T-cell (primary cell): ENCODE data around the gene GMCL2. TPM values are rescaled to one million over a fixed set of nuclear protein-coding genes. Genes with fewer than 3 reads are reported as not detected.

Experiments
- ATAC-seq, 4 experiments: fragments of 200-7000 bp in 3 of 4; fragments of 150-1000 bp in 1 of 4; cut with Tn5 transposase; replicated peaks in 1 of 4; 1 replicate in 3 of 4; 2 replicates in 1 of 4; pipeline ENCODE4 v1.10.0; 2021; ENCODE audit warnings: moderate library complexity in 3 of 4, mild to moderate bottlenecking in 2 of 4, moderate number of reproducible peaks in 1 of 4
- CTCF ChIA-PET, 2 donors: fragments of 300-600 bp; sonication (Branson Sonifier 250); formaldehyde crosslinking; loops; one replicate each; lab custom pipeline; 2022; ENCODE audit warnings: antibody characterized with exemption in 2 of 2; lab: Charles Lee
- POLR2A ChIA-PET, 2 donors: fragments of 300-600 bp; sonication (Branson Sonifier 250); formaldehyde crosslinking; loops; one replicate each; lab custom pipeline; 2022; ENCODE audit warnings: antibody characterized with exemption in 2 of 2; lab: Charles Lee
- DNase-seq, 35 experiments: peaks; one replicate each; pipeline versions ENCODE4 v3.0.0 to v3.0.0-alpha.2; 2013 to 2023
- H3K27ac ChIP-seq: one replicate; pipeline ENCODE4 v1.5.1; 2013; ENCODE audit warnings: low read length
- H3K27me3 ChIP-seq, 2 experiments: replicated peaks in 1 of 2; 1 replicate in 1 of 2; 2 replicates in 1 of 2; pipeline versions ENCODE4 v1.6.1 to v1.7.0; 2013; ENCODE audit warnings: low read length in 1 of 2, mixed read lengths in 1 of 2; ENCODE audit not compliant: control insufficient read depth in 2 of 2, insufficient read depth in 2 of 2; ENCODE audit errors: extremely low read depth in 1 of 2
- H3K36me3 ChIP-seq, 2 donors: 1 replicate in 1 of 2; 2 replicates in 1 of 2; pipeline versions ENCODE4 v1.6.1 to v1.7.0; 2013; ENCODE audit warnings: low read length in 1 of 2; ENCODE audit not compliant: control insufficient read depth in 2 of 2, insufficient read depth in 1 of 2; ENCODE audit errors: extremely low read depth in 1 of 2
- H3K4me1 ChIP-seq, 2 experiments: 1 replicate in 1 of 2; 2 replicates in 1 of 2; pipeline versions ENCODE4 v1.6.1 to v1.7.0; 2013; ENCODE audit warnings: low read length in 2 of 2, mixed read lengths in 1 of 2; ENCODE audit not compliant: insufficient read depth in 2 of 2, control insufficient read depth in 1 of 2; ENCODE audit errors: extremely low read depth in 1 of 2
- H3K4me3 ChIP-seq, 2 donors: 1 replicate in 1 of 2; 2 replicates in 1 of 2; pipeline versions ENCODE4 v1.5.1 to v1.7.0; 2013; ENCODE audit warnings: mild to moderate bottlenecking in 2 of 2, low read length in 1 of 2, moderate library complexity in 1 of 2; ENCODE audit not compliant: control insufficient read depth in 1 of 2; ENCODE audit errors: extremely low read depth in 1 of 2
- H3K9me3 ChIP-seq: 2 replicates; pipeline ENCODE4 v1.7.0; 2013
- H3K27ac Mint-ChIP-seq, 2 donors: one replicate each; pipeline ENCODE4 v1.8.0; 2020 to 2021; ENCODE audit warnings: mild to moderate bottlenecking in 2 of 2, mixed read lengths in 2 of 2
- H3K27me3 Mint-ChIP-seq, 2 donors: one replicate each; pipeline ENCODE4 v1.8.0; 2021 to 2022; ENCODE audit warnings: mixed read lengths in 2 of 2
- H3K36me3 Mint-ChIP-seq: one replicate; pipeline ENCODE4 v1.8.0; 2021; ENCODE audit warnings: mixed read lengths
- H3K4me1 Mint-ChIP-seq, 3 donors: one replicate each; pipeline ENCODE4 v1.8.0; 2020 to 2022; ENCODE audit warnings: mixed read lengths in 3 of 3, mild to moderate bottlenecking in 1 of 3
- H3K4me3 Mint-ChIP-seq, 3 donors: one replicate each; pipeline ENCODE4 v1.8.0; 2020 to 2022; ENCODE audit warnings: mild to moderate bottlenecking in 3 of 3, mixed read lengths in 3 of 3, moderate library complexity in 3 of 3
- H3K9me3 Mint-ChIP-seq, 3 donors: one replicate each; pipeline ENCODE4 v1.8.0; 2020 to 2022; ENCODE audit warnings: mixed read lengths in 3 of 3
- WGBS: methylation state at CpG from one replicate; pipeline ENCODE4 v1.1.5; 2013; ENCODE audit warnings: missing lambda C conversion rate; ENCODE audit not compliant: insufficient coverage; 5-methylcytosine and 5-hydroxymethylcytosine counted together
- total RNA-seq, 35 experiments: library from RNA in 6 of 35; stranded (reverse) in 6 of 35; fragments of 120-200 nt in 1 of 35; gene quantifications; one replicate each; pipeline versions ENCODE4 v1.2.1 to v1.2.4 and lab custom pipeline; 2013 to 2026

GMCL2 gene
- total RNA-seq, 5 donors from 2014 or later (not counting 1 experiment from before 2014, with no cell fraction given), result not detected

GRCh38 chr5:178210073-178210535 lies 22.9 kb upstream of the GMCL2 start:
- H3K9me3 ChIP-seq, result no peaks in the 10 kb centered on the region
- peaks cover 10 to 86% of the 10 kb centered on the region in 2 donors for H3K36me3 ChIP-seq
- no peak overlapping the region for H3K27ac ChIP-seq
- WGBS, result 94% methylated on average over 16 of the region's 18 CpGs
- Mint-ChIP-seq H3K36me3 (peaks cover 57% of the 10 kb centered on the region), H3K9me3 (no peaks in the 10 kb centered on the region), H3K27ac (peak overlapping the region in 1 of 2 donors; percentile 36), H3K4me3 (no peak overlapping the region), H3K27me3 (no peaks in the 10 kb centered on the region), H3K4me1 (peaks cover 40 to 54% (median 52%) of the 10 kb centered on the region in 3 donors)
- no peak overlapping the region for H3K4me3 ChIP-seq
- no peak for ATAC-seq
- H3K27me3 ChIP-seq, result no peaks in the 10 kb centered on the region
- ChIA-PET POLR2A (no interaction called here), CTCF (no interaction called here)
- peaks cover 12 to 46% of the 10 kb centered on the region in 2 experiments for H3K4me1 ChIP-seq
- DNase-seq, result no peak

- 84% methylated on average over 7 of the region's 8 CpGs for WGBS
- no peak overlapping the region for H3K4me3 ChIP-seq
- peaks cover 12 to 41% of the 10 kb centered on the region in 2 experiments for H3K4me1 ChIP-seq
- no peaks in the 10 kb centered on the region for H3K9me3 ChIP-seq
- H3K4me3 Mint-ChIP-seq, result no peak overlapping the region
- H3K36me3 ChIP-seq, result peaks cover 5 to 79% of the 10 kb centered on the region in 2 donors
- H3K27ac Mint-ChIP-seq, result peak overlapping the region in 1 of 2 donors; percentile 15
- H3K27me3 ChIP-seq, result no peaks in the 10 kb centered on the region
- ChIA-PET POLR2A (no interaction called here), CTCF (no interaction called here)
- ATAC-seq (no peak), DNase-seq (no peak)
- H3K9me3 Mint-ChIP-seq, result no peaks in the 10 kb centered on the region
- peaks cover 54% of the 10 kb centered on the region for H3K36me3 Mint-ChIP-seq
- peaks cover 40 to 49% (median 48%) of the 10 kb centered on the region in 3 donors for H3K4me1 Mint-ChIP-seq
- H3K27ac ChIP-seq, result no peak overlapping the region
- no peaks in the 10 kb centered on the region for H3K27me3 Mint-ChIP-seq
Measured at GRCh38 chr5:178209334-178210072, 22.3 kb upstream of the GMCL2 start.

- peaks cover 5 to 71% of the 10 kb centered on the region in 2 donors for H3K36me3 ChIP-seq
- no peak overlapping the region for H3K4me3 ChIP-seq
- H3K27ac Mint-ChIP-seq, result no peak overlapping the region
- 60% methylated on average over 1 of the region's 5 CpGs for WGBS
- H3K4me1 Mint-ChIP-seq, result peaks cover 40 to 47% (median 45%) of the 10 kb centered on the region in 3 donors
- no peak overlapping the region for H3K27ac ChIP-seq
- H3K36me3 Mint-ChIP-seq, result peaks cover 52% of the 10 kb centered on the region
- no peaks in the 10 kb centered on the region for H3K27me3 ChIP-seq
- no peaks in the 10 kb centered on the region for H3K9me3 Mint-ChIP-seq
- no peak for DNase-seq
- peaks cover 12 to 41% of the 10 kb centered on the region in 2 experiments for H3K4me1 ChIP-seq
- no peak for ATAC-seq
- CTCF ChIA-PET, result no interaction called here
- no peak overlapping the region for H3K4me3 Mint-ChIP-seq
- POLR2A ChIA-PET, result no interaction called here
- peaks cover 0 to 3% of the 10 kb centered on the region in 2 donors for H3K27me3 Mint-ChIP-seq
- no peaks in the 10 kb centered on the region for H3K9me3 ChIP-seq
Measured at GRCh38 chr5:178208540-178209227, 21.5 kb upstream of the GMCL2 start.

GRCh38 chr5:178207917-178208280 lies 20.7 kb upstream of the GMCL2 start:
- Histone ChIP-seq H3K4me3 (no peak overlapping the region), H3K4me1 (peaks cover 12 to 36% of the 10 kb centered on the region in 2 experiments), H3K9me3 (no peaks in the 10 kb centered on the region), H3K36me3 (peaks cover 5 to 63% of the 10 kb centered on the region in 2 donors), H3K27ac (peak overlapping the region; percentile 14), H3K27me3 (no peaks in the 10 kb centered on the region)
- peaks cover 49% of the 10 kb centered on the region for H3K36me3 Mint-ChIP-seq
- no peaks in the 10 kb centered on the region for H3K9me3 Mint-ChIP-seq
- peak overlapping the region in 2 of 3 donors; percentile 7 to 38 for H3K4me3 Mint-ChIP-seq
- peaks cover 0 to 3% of the 10 kb centered on the region in 2 donors for H3K27me3 Mint-ChIP-seq
- DNase-seq (no peak), ATAC-seq (no peak)
- peaks cover 40 to 43% (median 43%) of the 10 kb centered on the region in 3 donors for H3K4me1 Mint-ChIP-seq
- WGBS, result no CpG with 5 or more reads among the region's 1 CpG
- ChIA-PET CTCF (no interaction called here), POLR2A (no interaction called here)
- peak overlapping the region; percentile 51 to 92 for H3K27ac Mint-ChIP-seq

GRCh38 chr5:178207183-178207916 lies 20.2 kb upstream of the GMCL2 start:
- H3K4me1 ChIP-seq, result peaks cover 12 to 35% of the 10 kb centered on the region in 2 experiments
- 100% methylated on average over 4 of the region's 5 CpGs for WGBS
- no peak overlapping the region for H3K4me3 ChIP-seq
- Mint-ChIP-seq H3K4me3 (peak overlapping the region in 1 of 3 donors; percentile 93), H3K27ac (peak overlapping the region; percentile 86 to 92), H3K36me3 (peaks cover 44% of the 10 kb centered on the region), H3K9me3 (no peaks in the 10 kb centered on the region), H3K4me1 (peaks cover 40 to 43% (median 43%) of the 10 kb centered on the region in 3 donors), H3K27me3 (peaks cover 0 to 3% of the 10 kb centered on the region in 2 donors)
- peaks cover 5 to 58% of the 10 kb centered on the region in 2 donors for H3K36me3 ChIP-seq
- H3K27ac ChIP-seq, result peak overlapping the region; percentile 14
- DNase-seq (no peak), ATAC-seq (no peak)
- H3K27me3 ChIP-seq, result no peaks in the 10 kb centered on the region
- POLR2A ChIA-PET, result no interaction called here
- no peaks in the 10 kb centered on the region for H3K9me3 ChIP-seq
- CTCF ChIA-PET, result no interaction called here
